ENCODE measurements around the gene C20orf204. TPM values are rescaled to one million over a fixed set of nuclear protein-coding genes. Genes with fewer than 3 reads are reported as not detected.

The C20orf204 gene
- total and polyA plus RNA-seq, 2 of the 4 experiments (the other 2 are of a cell fraction): 0.09 to 0.18 TPM

DNA sequence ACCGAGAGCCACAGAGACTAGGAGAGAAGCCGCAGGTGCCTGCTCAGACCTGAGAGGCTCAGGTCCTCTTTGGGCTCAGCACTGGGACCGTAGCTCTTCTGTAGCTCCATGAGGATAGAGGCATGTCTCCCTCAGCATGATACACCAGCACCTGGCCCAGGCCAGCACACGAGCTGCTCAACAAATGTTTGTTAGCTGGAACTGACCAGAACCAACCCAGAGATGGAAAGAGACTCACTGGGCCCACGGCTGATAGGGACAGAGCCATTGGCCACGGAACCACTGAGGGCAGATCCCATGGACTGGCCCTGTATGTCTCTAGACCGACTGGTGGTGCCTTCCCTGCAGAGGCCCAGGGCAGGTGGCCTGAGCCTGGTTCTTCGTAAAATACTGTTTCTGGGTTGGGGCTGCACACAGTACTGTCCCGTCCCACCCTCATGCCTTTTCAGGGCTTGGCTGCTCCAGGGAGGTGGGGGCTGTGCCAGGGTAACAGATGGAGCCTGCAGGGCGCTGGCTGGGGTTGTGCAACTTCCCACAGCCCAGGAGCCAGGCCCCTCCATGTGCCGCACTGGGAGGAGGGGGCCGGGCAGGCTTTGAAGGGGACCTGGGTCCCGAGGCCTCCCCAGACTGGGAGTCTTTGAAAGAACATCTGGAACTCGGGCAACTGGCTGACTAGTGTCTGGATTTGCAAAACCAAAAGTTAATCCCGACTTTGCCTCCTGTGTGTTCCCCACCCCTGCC is 5.2 kb downstream of the C20orf204 start:
- BruUV-seq (replicated peaks): no TSS peak
- no peak overlapping the region for H3K14ac ChIP-seq (replicated peaks; ENCODE audit: low read depth, low read length)
- dilution Hi-C loops (cut with HindIII; ENCODE audit: low sequenced_read_pairs, unreplicated experiment): no loop called here
- H2AFZ ChIP-seq (replicated peaks; ENCODE audit: low read length, poor library complexity): peak overlapping the region; percentile 11
- H3K23ac ChIP-seq (ENCODE audit: low read depth, low read length): no peak overlapping the region
- H2BK20ac ChIP-seq (ENCODE audit: low read depth, low read length): no peak overlapping the region
- H3K56ac ChIP-seq (ENCODE audit: extremely low read depth, insufficient read depth, low read length): no peak overlapping the region
- DNase-seq: no peak
- no peak overlapping the region for H3K18ac ChIP-seq (ENCODE audit: low read depth, low read length)
- no peak overlapping the region for H3K4me3 ChIP-seq (ENCODE audit: insufficient read depth, low read depth, low read length)
- no peak overlapping the region for H2BK15ac ChIP-seq (ENCODE audit: low read depth, low read length)
- TF ChIP-seq CEBPB (IDR thresholded peaks at IDR 0.05; ENCODE audit: low read depth, low read length) (peak; percentile 16; the same call in 1 of the 2 replicates), MXI1 (IDR thresholded peaks at IDR 0.05; ENCODE audit: borderline replicate concordance, low read depth, low read length) (no peak)
- H4K91ac ChIP-seq (ENCODE audit: insufficient read depth, low read depth, low read length): no peak overlapping the region
- H2BK5ac ChIP-seq (ENCODE audit: low read depth, low read length, poor library complexity, severe bottlenecking): no peak overlapping the region
- H3K4ac ChIP-seq (ENCODE audit: low read depth, low read length): no peak overlapping the region
- H2AK5ac ChIP-seq (ENCODE audit: low read depth, low read length): no peak overlapping the region
- ATAC-seq (ENCODE audit: low read depth): no peak
- H3K4me1 ChIP-seq (ENCODE audit: control insufficient read depth, insufficient read depth, low read length): peaks cover 5% of the 10 kb centered on the region; the same call in 1 of the 2 replicates
- H2BK120ac ChIP-seq (ENCODE audit: low read depth, low read length): no peak overlapping the region
- peaks cover 57% of the 10 kb centered on the region for H3K27me3 ChIP-seq (ENCODE audit: control insufficient read depth, insufficient read depth, low read length)
- ChIA-PET POLR2A (ENCODE audit: unreplicated experiment) (no interaction called here), CTCF (no interaction called here)
- in situ Hi-C loops (cut with MboI; ENCODE audit: low sequenced_read_pairs): no loop called here
- H3K27ac ChIP-seq (ENCODE audit: insufficient read depth, low read length): no peak overlapping the region
- intact Hi-C loops (cut with micrococcal nuclease): no loop called here
- H3K9me3 ChIP-seq (ENCODE audit: control insufficient read depth, insufficient read depth, low read length): no peaks in the 10 kb centered on the region
- no peak overlapping the region for H4K8ac ChIP-seq (ENCODE audit: low read depth in 2 of 2, low read length in 2 of 2)
- 70% methylated on average over 6 of the region's 15 CpGs; no CpG with 5 or more reads in 1 of the 2 experiments for WGBS, 2 experiments (ENCODE audit: extremely low coverage in 2 of 2, insufficient read length in 1 of 2)
- H3K9me1 ChIP-seq (ENCODE audit: insufficient read depth, low read length): no peaks in the 10 kb centered on the region
- no peak overlapping the region for H3K9ac ChIP-seq (ENCODE audit: low read depth, low read length)
- no peak overlapping the region for H4K5ac ChIP-seq (ENCODE audit: low read depth, low read length)
- peaks cover 5% of the 10 kb centered on the region; the same call in 1 of the 2 replicates for H4K20me1 ChIP-seq (ENCODE audit: insufficient read depth, low read length)
- H3K36me3 ChIP-seq (ENCODE audit: control insufficient read depth, insufficient read depth, low read length): no peaks in the 10 kb centered on the region
- no peaks in the 10 kb centered on the region for H3K79me1 ChIP-seq (ENCODE audit: low read depth in 1 of 2, low read length in 2 of 2)
- no peak overlapping the region for H3K4me2 ChIP-seq (ENCODE audit: low read depth, low read length)
- H2AK9ac ChIP-seq (replicated peaks; ENCODE audit: low read depth, low read length, poor library complexity): peak overlapping the region; percentile 42

Data from IMR-90 (cell line).